ENCODE measurements around the gene TCEA3.

The TCEA3 gene

DNA sequence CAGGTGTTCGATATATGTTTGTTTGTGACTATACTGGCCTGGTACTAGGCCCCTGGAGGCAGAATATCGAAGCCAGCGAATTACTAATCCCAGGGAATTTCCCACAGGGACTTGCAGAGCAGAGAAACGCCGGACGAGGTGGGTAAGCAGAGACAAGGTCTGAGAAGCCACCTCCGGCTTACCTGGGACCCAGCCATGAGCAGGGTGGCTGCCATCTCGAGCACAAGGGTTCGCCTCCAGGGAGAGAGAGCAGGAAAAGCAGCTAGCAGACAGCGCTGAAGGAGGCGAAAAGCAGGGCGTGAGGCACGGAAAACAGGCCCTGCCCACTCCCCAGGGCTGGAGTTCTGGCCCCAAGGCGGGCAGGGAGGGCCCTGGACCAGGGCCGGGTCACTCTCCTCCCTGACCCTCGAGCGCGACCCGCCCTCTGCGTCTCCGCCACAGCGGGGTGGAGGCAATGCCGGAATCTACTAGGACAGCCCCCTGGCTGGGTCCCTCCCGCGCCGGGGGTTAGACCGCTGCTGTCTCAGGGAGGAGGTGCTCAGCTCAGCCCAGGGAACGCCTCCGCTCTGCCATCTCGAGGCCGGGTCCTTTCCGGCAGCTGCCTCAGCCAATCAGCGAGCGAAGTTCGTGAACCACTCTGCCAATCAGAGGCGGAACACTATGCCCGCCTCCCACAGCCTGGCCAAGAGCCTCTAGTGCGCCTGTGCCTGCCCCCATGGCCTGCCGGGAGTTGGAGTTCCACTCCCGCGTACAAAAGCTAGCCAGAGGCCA, 56.6 kb downstream of the TCEA3 start:
- peak; percentile 83 to 93 for DNase-seq (ENCODE audit: low read depth in 2 of 2)

DNA sequence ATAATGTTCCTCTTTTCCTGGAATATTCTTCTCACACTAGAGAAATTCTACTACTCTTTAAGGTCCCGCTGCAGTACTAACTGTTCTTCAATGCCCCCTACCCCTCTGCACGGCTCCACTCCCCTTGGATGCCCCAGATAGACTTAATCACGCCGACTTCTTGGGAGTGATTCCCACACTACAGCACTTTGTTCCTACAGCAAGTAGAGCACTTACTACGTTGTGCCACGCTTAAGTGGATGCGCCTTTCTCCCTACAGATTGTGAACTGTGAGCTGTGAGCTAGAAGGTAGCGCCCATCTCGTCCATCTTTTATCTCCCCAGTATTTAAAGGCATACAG, 57.1 kb downstream of the TCEA3 start:
- DNase-seq (ENCODE audit: low read depth in 2 of 2), result no peak

- DNase-seq (ENCODE audit: low read depth in 2 of 2), result no peak
Observed at GRCh38 chr1:23366598-23366997, 58.0 kb downstream of the TCEA3 start.

DNA sequence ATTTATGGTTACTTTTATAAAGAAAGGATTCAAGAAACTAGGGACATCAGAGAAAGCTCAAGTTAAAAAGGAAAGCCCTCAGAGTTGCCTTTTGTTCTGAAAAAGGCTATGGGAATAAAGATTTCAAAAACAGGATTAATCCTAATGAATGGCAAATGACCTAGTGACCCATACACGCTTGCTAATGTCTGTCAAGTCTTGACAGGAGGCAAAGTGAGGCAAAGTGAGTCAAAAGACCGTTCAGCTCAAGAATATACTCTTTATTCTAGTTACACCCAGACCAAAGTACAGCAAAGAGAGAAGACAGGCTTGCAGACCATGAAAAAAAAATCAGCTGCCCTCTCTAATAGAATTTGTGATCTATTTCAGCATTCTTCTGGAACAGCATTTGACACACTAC, 58.4 kb downstream of the TCEA3 start:
- DNase-seq (ENCODE audit: low read depth in 2 of 2), result no peak

DNA sequence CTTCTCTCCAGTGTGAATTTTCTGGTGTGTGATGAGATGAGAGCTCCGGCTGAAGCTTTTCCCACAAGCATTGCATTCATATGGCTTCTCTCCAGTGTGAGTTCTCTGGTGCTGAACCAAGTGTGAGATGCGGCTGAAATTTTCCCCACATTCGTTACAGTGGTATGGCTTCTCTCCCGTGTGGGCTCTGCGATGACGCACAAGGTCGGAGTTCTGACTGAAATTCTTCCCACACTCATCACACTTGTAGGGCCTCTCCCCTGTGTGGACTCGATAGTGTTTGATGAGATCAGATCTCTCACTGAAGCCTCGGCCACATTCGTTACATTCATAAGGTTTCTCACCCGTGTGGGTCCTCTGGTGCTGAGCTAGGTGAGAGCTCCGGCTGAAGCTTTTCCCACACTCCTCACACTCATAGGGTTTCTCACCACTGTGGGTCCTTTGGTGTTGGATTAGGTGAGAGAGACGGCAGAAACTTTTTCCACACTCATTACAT, 62.3 kb downstream of the TCEA3 start:
- DNase-seq (ENCODE audit: low read depth in 2 of 2), result no peak

DNA sequence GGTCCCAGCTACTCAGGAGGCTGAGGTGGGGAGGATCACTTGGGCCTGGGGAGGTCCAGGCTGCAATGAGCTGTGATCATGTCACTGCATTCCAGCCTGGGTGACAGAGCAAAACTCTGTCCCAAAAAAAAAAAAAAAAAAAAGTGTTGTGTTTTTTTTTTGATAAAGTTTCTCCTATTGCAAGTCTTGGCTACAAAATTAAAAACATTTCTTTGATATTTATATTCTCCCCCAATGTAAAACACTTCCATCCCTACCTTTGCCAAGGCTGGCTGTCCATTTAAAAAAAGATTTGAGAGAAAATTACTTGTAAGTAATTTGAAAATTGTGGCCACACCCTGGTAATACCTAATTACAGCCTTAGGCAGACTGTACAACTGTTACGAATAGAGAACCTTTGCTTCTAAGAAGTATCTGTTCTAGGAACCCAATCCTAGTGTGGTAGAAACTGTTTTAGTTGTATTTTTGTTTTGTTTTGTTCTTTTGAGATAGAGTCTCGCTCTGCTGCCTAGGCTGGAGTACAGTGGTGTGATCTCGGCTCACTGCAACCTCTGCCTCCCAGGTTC, 66.2 kb downstream of the TCEA3 start:
- DNase-seq (ENCODE audit: low read depth in 2 of 2), result no peak

DNA sequence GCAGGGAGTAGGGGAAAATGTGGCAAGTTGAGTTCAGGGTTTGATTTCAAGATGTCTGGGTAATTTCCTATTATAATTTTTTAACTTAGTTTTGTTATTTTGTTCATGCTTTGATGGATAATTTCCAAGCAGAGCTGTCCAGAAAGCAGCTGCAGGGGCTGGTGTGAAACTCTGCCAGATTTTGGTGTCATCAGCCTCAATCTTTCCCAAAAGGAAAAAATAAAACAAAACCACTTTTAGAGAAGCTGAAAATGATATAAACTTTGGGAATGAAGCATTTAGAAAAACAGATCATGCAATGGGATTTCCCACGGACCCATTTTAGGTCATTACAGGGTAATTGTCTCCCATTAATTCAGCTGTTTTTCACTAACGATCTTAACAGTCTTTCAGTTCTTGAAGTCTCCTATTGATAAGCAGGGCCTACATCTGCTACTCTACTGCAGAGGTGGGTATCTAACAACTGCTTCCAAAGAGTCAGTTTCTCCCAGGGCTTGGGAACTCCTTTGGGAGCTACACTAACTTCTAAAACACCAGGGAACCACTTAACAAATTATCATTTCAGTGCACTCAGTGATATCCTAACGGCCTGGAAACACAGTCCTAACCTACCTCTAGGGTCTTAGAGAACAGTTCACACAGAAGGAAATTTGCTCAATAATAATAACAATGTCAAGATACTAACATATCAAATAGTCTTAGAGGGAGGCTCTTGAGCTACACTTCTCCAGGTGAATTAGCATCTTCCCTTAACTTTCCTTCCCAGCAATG, 67.2 kb downstream of the TCEA3 start:
- DNase-seq (ENCODE audit: low read depth in 2 of 2), result no peak

DNA sequence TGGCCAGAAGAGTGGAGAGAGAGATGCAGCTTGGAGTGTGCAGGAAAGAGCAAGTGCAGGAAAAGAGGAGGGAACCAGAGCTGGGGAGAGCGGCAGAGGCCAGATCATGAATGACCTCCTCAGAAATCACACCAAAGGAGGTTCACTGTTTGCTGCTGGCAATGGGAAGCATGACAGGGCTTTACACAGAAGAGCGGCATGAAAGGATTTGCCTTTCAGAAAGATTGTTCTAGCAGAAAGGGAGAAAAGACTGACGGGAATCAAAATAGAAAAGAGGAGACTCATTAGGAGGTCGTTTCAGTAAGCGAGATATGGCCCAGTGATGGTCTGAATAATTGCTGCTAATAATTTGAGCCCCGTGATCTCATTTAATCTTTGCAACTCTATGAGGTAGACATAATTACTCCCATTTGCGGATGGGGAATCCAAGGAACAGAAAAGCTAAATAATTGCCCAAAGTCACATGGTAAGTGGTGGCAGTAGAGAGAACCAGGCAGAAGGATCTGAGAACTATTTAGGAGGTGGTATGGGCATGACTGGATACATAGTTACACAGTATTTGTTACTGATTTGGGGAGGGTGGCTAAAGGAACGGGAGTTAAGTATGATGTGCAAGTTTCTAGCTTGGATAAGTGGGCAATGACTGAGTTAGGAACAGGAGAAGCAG, 67.9 kb downstream of the TCEA3 start:
- DNase-seq (ENCODE audit: low read depth in 2 of 2), result no peak

DNA sequence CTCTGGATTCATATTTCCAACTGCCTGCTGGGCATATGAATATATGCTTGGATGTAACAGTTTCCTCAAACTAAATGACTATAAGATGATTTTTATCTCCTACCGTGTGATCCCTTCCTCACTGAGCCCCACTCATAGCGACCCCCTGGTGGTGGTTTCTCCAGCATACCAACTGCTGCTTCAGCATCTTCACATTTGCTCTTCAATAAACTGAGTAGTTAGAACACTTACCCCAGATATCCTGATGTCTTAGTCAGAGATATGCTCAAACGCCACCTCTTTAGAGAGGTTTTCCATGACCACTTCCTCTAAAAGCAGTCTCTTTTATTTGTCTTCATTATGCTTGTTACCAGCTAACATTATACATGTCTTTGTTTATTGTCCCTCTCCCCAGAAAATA, 70.3 kb downstream of the TCEA3 start:
- no peak for DNase-seq (ENCODE audit: low read depth in 2 of 2)

DNA sequence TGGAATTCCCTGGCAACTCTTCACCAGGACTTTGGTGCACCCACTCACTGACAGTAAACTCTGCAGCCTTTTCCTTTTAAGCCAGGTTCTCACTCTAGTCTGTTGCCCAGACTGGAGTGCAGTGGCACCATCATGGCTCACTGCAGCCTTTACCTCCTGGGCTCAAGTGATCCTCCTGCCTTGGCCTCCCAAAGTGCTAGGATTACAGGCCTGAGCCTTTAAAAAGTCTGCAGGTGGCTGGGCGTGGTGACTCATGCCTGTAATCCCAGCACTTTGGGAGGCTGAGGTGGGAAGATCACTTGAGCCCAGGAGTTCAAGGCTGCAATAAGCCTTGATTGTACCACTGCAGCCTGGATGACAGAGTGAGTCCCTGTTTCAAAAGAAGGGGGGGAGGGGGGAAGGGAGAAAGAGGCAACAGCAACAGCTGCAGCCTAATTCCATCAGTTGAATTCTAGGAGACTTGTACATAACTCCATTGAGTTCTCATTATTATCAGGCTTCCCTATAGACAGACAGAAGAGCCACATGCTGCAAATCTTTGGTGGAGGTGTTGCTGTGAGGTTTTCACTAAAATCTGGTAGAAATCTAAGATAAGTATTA, 72.4 kb downstream of the TCEA3 start:
- DNase-seq (ENCODE audit: low read depth in 2 of 2), result no peak

DNA sequence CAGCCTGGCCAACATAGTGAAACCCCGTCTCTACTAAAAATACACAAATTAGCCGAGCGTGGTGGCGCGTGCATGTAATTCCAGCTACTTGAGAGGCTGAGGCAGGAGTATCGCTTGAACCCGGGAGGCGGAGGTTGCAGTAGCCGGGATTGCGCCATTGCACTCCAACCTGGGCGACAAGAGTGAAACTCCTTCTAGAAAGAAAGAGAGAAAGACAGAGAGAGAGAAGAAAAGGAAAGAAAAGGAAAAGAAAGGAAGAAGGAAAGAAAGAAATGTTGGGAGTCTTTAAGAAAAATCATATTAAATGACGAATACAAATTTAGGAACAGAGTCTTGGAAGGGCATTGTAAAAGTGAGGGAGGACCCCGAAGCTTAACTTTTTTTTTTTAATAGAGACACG, 78.6 kb downstream of the TCEA3 start:
- no peak for DNase-seq (ENCODE audit: low read depth in 2 of 2)

GRCh38 chr1:23344987-23345472, 79.5 kb downstream of the TCEA3 start:
- DNase-seq (ENCODE audit: low read depth in 2 of 2), result no peak

GRCh38 chr1:23344111-23344986, 80.2 kb downstream of the TCEA3 start, which contains the start of gene HNRNPR:
Gene HNRNPR (minus strand): TSS chr1:23344284. CDS start chr1:23341008, 3,276 bp downstream.
- DNase-seq (ENCODE audit: low read depth in 2 of 2), result peak; percentile 94 to 99

DNA sequence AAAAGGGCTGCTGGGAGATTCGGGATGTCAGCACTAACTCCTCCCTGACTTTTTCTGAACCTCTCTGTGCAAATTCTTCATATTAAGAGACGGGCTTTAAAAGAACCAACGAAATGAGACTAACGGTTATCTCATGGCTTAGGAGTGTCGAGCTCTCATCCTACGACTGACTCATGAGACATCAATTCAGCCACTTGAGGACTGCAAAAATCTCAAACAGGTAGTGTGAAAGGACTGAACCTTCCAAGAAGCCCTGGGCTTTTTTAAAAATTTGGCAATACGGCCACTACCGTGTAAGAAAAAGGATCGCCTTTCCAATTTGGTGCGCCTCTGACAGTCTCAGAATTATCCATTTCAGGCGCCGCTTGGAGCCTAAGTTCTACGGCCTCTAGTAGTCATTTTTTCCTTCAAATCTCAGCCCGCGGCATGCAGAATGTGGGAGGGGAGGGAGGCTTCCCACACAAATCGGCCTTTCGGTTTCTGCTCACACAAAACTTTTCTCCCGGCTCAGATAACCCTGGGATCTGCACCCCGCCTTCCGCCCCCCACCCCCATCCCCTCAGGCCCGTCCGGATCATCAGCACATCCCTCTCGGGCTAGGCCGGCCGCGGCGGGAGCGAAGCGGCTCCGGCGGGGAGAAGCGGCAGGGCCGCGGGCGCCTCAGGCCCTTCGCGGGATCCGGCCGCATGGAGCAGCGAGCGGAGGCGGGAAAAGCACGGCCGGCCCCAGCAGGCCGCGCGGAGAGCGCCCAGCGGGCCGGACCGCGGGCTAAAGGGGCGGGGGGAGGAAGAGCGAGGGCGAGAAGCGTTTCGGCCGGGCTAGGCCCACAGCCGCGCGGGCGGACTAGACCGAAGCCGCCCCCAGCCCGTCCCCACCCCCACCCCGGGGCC, 81.1 kb downstream of the TCEA3 start:
- peak in 1 of 2 donors; percentile 29 for DNase-seq (ENCODE audit: low read depth in 2 of 2)

GRCh38 chr1:23341931-23342692, 82.4 kb downstream of the TCEA3 start:
- no peak for DNase-seq (ENCODE audit: low read depth in 2 of 2)

DNA sequence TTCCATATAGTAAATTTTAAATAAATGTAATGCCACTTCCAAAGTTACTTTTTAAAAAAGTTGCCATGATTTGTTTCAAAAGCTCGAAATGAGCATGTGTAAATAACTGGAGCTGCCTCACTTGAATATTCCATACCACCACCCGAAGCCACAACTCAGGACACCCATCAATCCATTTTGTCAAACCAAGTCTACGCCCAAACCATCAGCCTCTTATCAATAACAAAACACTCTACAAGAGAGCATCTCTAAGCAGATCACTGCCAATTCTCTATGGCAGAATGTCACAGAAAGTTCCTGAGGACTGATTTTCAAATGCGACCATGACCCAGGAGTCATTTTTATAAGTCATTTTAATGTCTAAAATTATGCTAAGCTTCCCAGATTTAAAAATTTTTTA, 84.9 kb downstream of the TCEA3 start:
- DNase-seq (ENCODE audit: low read depth in 2 of 2), result no peak

- no peak for DNase-seq (ENCODE audit: low read depth in 2 of 2)
Observed at GRCh38 chr1:23337869-23338268, 86.7 kb downstream of the TCEA3 start.

GRCh38 chr1:23331713-23332112, 92.8 kb downstream of the TCEA3 start:
- DNase-seq (ENCODE audit: low read depth in 2 of 2), result no peak
